ENCODE results near the gene ESF1.

ESF1 gene

DNA sequence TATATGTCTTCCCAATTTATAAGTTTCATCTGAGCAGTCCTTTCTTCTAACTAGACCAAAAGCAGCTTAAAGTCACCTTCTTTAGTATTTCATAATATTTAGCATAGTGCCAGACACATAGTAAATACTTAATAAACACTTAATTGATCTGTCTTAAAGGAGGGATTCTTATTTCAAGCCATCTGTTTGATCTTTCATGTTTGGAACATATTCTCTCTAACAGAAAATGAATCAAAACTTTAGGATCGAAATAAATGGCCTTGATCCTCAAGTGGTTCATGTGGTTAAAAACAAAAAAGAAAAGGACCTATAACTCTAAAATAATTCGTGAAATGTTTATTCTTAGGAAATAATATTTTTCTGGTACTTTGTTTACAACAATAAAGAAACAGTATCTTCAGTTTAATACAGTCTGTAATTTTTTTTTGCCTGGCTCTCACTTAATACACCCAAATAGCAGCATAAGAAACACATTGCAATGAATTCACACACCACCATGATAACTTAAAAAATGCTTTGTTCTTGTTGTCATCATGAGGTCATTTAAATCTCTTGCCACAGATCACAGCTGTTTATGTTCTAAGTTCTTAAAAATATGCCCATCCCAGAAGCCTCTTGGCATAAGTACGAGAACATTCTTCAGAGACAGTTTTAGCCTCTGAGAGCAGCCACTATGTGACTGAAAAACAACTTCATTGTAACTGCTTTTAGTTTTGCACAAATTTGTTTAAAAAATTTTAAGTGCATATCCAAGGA, 48.1 kb downstream of the ESF1 start:
- Histone ChIP-seq H3K4me2 (ENCODE audit: low read length) (no peak overlapping the region), H3K79me1 (ENCODE audit: low read length) (no peaks in the 10 kb centered on the region), H2AK5ac (ENCODE audit: low read length) (no peak overlapping the region), H2BK120ac (ENCODE audit: insufficient read depth, low read length, poor library complexity) (no peak overlapping the region), H3K4ac (ENCODE audit: low read depth, low read length) (no peak overlapping the region), H4K12ac (ENCODE audit: low read depth, low read length) (no peak overlapping the region), H3K4me1 (ENCODE audit: control insufficient read depth in 1 of 2, insufficient read depth in 2 of 2, low read length in 2 of 2) (no peaks in the 10 kb centered on the region), H3K18ac (ENCODE audit: low read length) (no peak overlapping the region), H3K23ac (ENCODE audit: low read length) (no peak overlapping the region), H2AFZ (ENCODE audit: insufficient read depth, low read length, poor library complexity) (no peak overlapping the region), H2BK5ac (ENCODE audit: low read depth, low read length, poor library complexity) (no peak overlapping the region), H4K91ac (ENCODE audit: low read depth, low read length) (no peak overlapping the region), H3K14ac (ENCODE audit: low read length) (no peak overlapping the region), H3K27me3 (ENCODE audit: insufficient read depth, low read length) (no peaks in the 10 kb centered on the region), H4K8ac (ENCODE audit: low read depth, low read length) (no peak overlapping the region), H3K36me3 (ENCODE audit: control insufficient read depth in 1 of 2, insufficient read depth in 2 of 2, low read length in 2 of 2) (peaks cover 10 to 14% of the 10 kb centered on the region in 2 experiments), H3K9me3 (ENCODE audit: insufficient read depth, low read depth, low read length) (no peaks in the 10 kb centered on the region), H3K9ac (ENCODE audit: low read length) (no peak overlapping the region), H3K4me3 (ENCODE audit: low read depth, low read length) (no peak overlapping the region), H2BK12ac (ENCODE audit: low read length) (no peak overlapping the region), H3K27ac (ENCODE audit: low read depth, low read length) (no peak overlapping the region), H3K79me2 (ENCODE audit: control insufficient read depth, insufficient read depth, low read length, poor library complexity) (no peaks in the 10 kb centered on the region)
- WGBS (ENCODE audit: extremely low coverage, insufficient coverage, insufficient read length): no CpG with 5 or more reads among the region's 3 CpGs
- no peak for DNase-seq

- Histone ChIP-seq H2AFZ (ENCODE audit: insufficient read depth, low read length, poor library complexity) (no peak overlapping the region), H3K4me2 (ENCODE audit: low read length) (no peak overlapping the region), H2BK12ac (ENCODE audit: low read length) (no peak overlapping the region), H2AK5ac (ENCODE audit: low read length) (no peak overlapping the region), H3K4ac (ENCODE audit: low read depth, low read length) (no peak overlapping the region), H3K9me3 (ENCODE audit: insufficient read depth, low read depth, low read length) (no peaks in the 10 kb centered on the region), H3K14ac (ENCODE audit: low read length) (no peak overlapping the region), H4K91ac (ENCODE audit: low read depth, low read length) (no peak overlapping the region), H4K12ac (ENCODE audit: low read depth, low read length) (no peak overlapping the region), H2BK5ac (ENCODE audit: low read depth, low read length, poor library complexity) (no peak overlapping the region), H3K36me3 (ENCODE audit: control insufficient read depth in 1 of 2, insufficient read depth in 2 of 2, low read length in 2 of 2) (peaks cover 11 to 13% of the 10 kb centered on the region in 2 experiments), H3K18ac (ENCODE audit: low read length) (no peak overlapping the region), H3K9ac (ENCODE audit: low read length) (no peak overlapping the region), H3K27me3 (ENCODE audit: insufficient read depth, low read length) (no peaks in the 10 kb centered on the region), H3K79me2 (ENCODE audit: control insufficient read depth, insufficient read depth, low read length, poor library complexity) (no peaks in the 10 kb centered on the region), H2BK120ac (ENCODE audit: insufficient read depth, low read length, poor library complexity) (no peak overlapping the region), H4K8ac (ENCODE audit: low read depth, low read length) (no peak overlapping the region), H3K27ac (ENCODE audit: low read depth, low read length) (no peak overlapping the region), H3K23ac (ENCODE audit: low read length) (no peak overlapping the region), H3K79me1 (ENCODE audit: low read length) (no peaks in the 10 kb centered on the region), H3K4me3 (ENCODE audit: low read depth, low read length) (no peak overlapping the region), H3K4me1 (ENCODE audit: control insufficient read depth in 1 of 2, insufficient read depth in 2 of 2, low read length in 2 of 2) (no peaks in the 10 kb centered on the region)
- no CpG with 5 or more reads among the region's 1 CpG for WGBS (ENCODE audit: extremely low coverage, insufficient coverage, insufficient read length)
- no peak for DNase-seq
Observed at GRCh38 chr20:13735826-13736225, 48.9 kb downstream of the ESF1 start.

GRCh38 chr20:13723011-13723410, 61.7 kb downstream of the ESF1 start:
- Histone ChIP-seq H4K8ac (ENCODE audit: low read depth, low read length) (no peak overlapping the region), H3K9me3 (ENCODE audit: insufficient read depth, low read depth, low read length) (no peaks in the 10 kb centered on the region), H3K79me1 (ENCODE audit: low read length) (no peaks in the 10 kb centered on the region), H4K12ac (ENCODE audit: low read depth, low read length) (no peak overlapping the region), H2BK5ac (ENCODE audit: low read depth, low read length, poor library complexity) (no peak overlapping the region), H3K27ac (ENCODE audit: low read depth, low read length) (no peak overlapping the region), H2AFZ (ENCODE audit: insufficient read depth, low read length, poor library complexity) (no peak overlapping the region), H3K4me2 (ENCODE audit: low read length) (no peak overlapping the region), H3K79me2 (ENCODE audit: control insufficient read depth, insufficient read depth, low read length, poor library complexity) (no peaks in the 10 kb centered on the region), H3K14ac (ENCODE audit: low read length) (no peak overlapping the region), H3K9ac (ENCODE audit: low read length) (no peak overlapping the region), H3K4ac (ENCODE audit: low read depth, low read length) (no peak overlapping the region), H2AK5ac (ENCODE audit: low read length) (no peak overlapping the region), H3K23ac (ENCODE audit: low read length) (no peak overlapping the region), H3K4me1 (ENCODE audit: control insufficient read depth in 1 of 2, insufficient read depth in 2 of 2, low read length in 2 of 2) (no peaks in the 10 kb centered on the region), H3K18ac (ENCODE audit: low read length) (no peak overlapping the region), H2BK120ac (ENCODE audit: insufficient read depth, low read length, poor library complexity) (no peak overlapping the region), H3K36me3 (ENCODE audit: control insufficient read depth in 1 of 2, insufficient read depth in 2 of 2, low read length in 2 of 2) (peaks cover 2 to 3% of the 10 kb centered on the region in 2 experiments), H4K91ac (ENCODE audit: low read depth, low read length) (no peak overlapping the region), H3K27me3 (ENCODE audit: insufficient read depth, low read length) (no peaks in the 10 kb centered on the region), H2BK12ac (ENCODE audit: low read length) (no peak overlapping the region), H3K4me3 (ENCODE audit: low read depth, low read length) (no peak overlapping the region)
- DNase-seq: no peak
- WGBS (ENCODE audit: extremely low coverage, insufficient coverage, insufficient read length): no CpG with 5 or more reads among the region's 1 CpG

GRCh38 chr20:13718171-13718570, 66.5 kb downstream of the ESF1 start:
- H4K12ac ChIP-seq (ENCODE audit: low read depth, low read length): no peak overlapping the region
- H3K4me2 ChIP-seq (ENCODE audit: low read length): no peak overlapping the region
- H4K8ac ChIP-seq (ENCODE audit: low read depth, low read length): no peak overlapping the region
- peaks cover 9 to 12% of the 10 kb centered on the region in 2 experiments for H3K36me3 ChIP-seq (ENCODE audit: control insufficient read depth in 1 of 2, insufficient read depth in 2 of 2, low read length in 2 of 2)
- no peaks in the 10 kb centered on the region for H3K4me1 ChIP-seq (ENCODE audit: control insufficient read depth in 1 of 2, insufficient read depth in 2 of 2, low read length in 2 of 2)
- no peak overlapping the region for H3K27ac ChIP-seq (ENCODE audit: low read depth, low read length)
- no peak for DNase-seq
- H3K4me3 ChIP-seq (ENCODE audit: low read depth, low read length): no peak overlapping the region
- no peak overlapping the region for H3K9ac ChIP-seq (ENCODE audit: low read length)
- no peak overlapping the region for H2BK120ac ChIP-seq (ENCODE audit: insufficient read depth, low read length, poor library complexity)
- H2BK5ac ChIP-seq (ENCODE audit: low read depth, low read length, poor library complexity): no peak overlapping the region
- H3K27me3 ChIP-seq (ENCODE audit: insufficient read depth, low read length): no peaks in the 10 kb centered on the region
- no peak overlapping the region for H4K91ac ChIP-seq (ENCODE audit: low read depth, low read length)
- H2AFZ ChIP-seq (ENCODE audit: insufficient read depth, low read length, poor library complexity): no peak overlapping the region
- H2AK5ac ChIP-seq (ENCODE audit: low read length): no peak overlapping the region
- H3K18ac ChIP-seq (ENCODE audit: low read length): no peak overlapping the region
- H3K4ac ChIP-seq (ENCODE audit: low read depth, low read length): no peak overlapping the region
- H2BK12ac ChIP-seq (ENCODE audit: low read length): no peak overlapping the region
- no peaks in the 10 kb centered on the region for H3K79me2 ChIP-seq (ENCODE audit: control insufficient read depth, insufficient read depth, low read length, poor library complexity)
- no peak overlapping the region for H3K14ac ChIP-seq (ENCODE audit: low read length)
- WGBS (ENCODE audit: extremely low coverage, insufficient coverage, insufficient read length): no CpG with 5 or more reads among the region's 2 CpGs
- no peaks in the 10 kb centered on the region for H3K79me1 ChIP-seq (ENCODE audit: low read length)
- no peaks in the 10 kb centered on the region for H3K9me3 ChIP-seq (ENCODE audit: insufficient read depth, low read depth, low read length)
- H3K23ac ChIP-seq (ENCODE audit: low read length): no peak overlapping the region

Data from trophoblast cell (in vitro differentiated cells and primary cell).